Lower leg skin (tissue), 4 donors: Measurements from ENCODE around the gene PIK3AP1. TPM values are rescaled to one million over a fixed set of nuclear protein-coding genes. Genes with fewer than 3 reads are reported as not detected.

Experiments
- DNase-seq, 2 donors: peaks; one replicate each; pipeline ENCODE4 v3.0.0-alpha.2; 2019; ENCODE audit warnings: low spot score in 2 of 2
- H3K4me3 ChIP-seq: fragments of 200-600 bp; sonication (generic); 2 replicates; pipeline ENCODE4 v1.5.1; 2017; ENCODE audit warnings: mild to moderate bottlenecking, low read depth; ENCODE audit not compliant: poor library complexity, severe bottlenecking
- CTCF ChIP-seq, 3 donors: fragments of 450-650 bp; IDR thresholded peaks; one replicate each; pipeline ENCODE4 v1.5.1; 2016; ENCODE audit warnings: antibody characterized with exemption in 3 of 3, mild to moderate bottlenecking in 3 of 3, moderate library complexity in 2 of 3
- POLR2A ChIP-seq, 2 donors: fragments of 450-650 bp; IDR thresholded peaks; one replicate each; pipeline ENCODE4 v1.6.1; 2016 to 2017; ENCODE audit warnings: antibody characterized with exemption in 2 of 2, mild to moderate bottlenecking in 1 of 2, moderate library complexity in 1 of 2
- WGBS, 2 donors: methylation state at CpG; one replicate each; pipeline ENCODE4 v1.1.5; 2018; 5-methylcytosine and 5-hydroxymethylcytosine counted together
- intact Hi-C: fragments of 100-400 bp; cut with DNase I; formaldehyde crosslinking; loops from one replicate; pipeline ENCODE4 v1.15.0; 2023; ENCODE audit warnings: low total_unique reads
- total RNA-seq, 4 donors: library from RNA; depleted of rRNA; stranded (reverse); fragments of >200 nt; gene quantifications; one replicate each; pipeline ENCODE4 v1.1.0, GENCODE V29; 2016

PIK3AP1 gene
- total RNA-seq, 4 donors from 2014 or later = 2.2 to 5.4 (median 3.5) TPM

GRCh38 chr10:96596422-96597407 lies 123.6 kb downstream of the PIK3AP1 start:
- intact Hi-C loops = no loop called here
- TF ChIP-seq CTCF (IDR thresholded peaks at IDR 0.05) (no peak), POLR2A (IDR thresholded peaks at IDR 0.05) (no peak)
- H3K4me3 ChIP-seq = no peak overlapping the region
- no peak for DNase-seq
- WGBS, 2 donors = 58 to 70% methylated on average over 1 of the region's 1 CpG

GRCh38 chr10:96595741-96596140 lies 124.6 kb downstream of the PIK3AP1 start:
- DNase-seq = no peak
- intact Hi-C loops = no loop called here
- TF ChIP-seq CTCF (IDR thresholded peaks at IDR 0.05) = no peak
- TF ChIP-seq POLR2A (IDR thresholded peaks at IDR 0.05) = no peak
- no peak overlapping the region for H3K4me3 ChIP-seq
- WGBS, 2 donors = 93% methylated on average over 4 of the region's 4 CpGs

GRCh38 chr10:96591946-96592345 lies 128.4 kb downstream of the PIK3AP1 start:
- intact Hi-C loops = no loop called here
- DNase-seq = no peak
- WGBS, 2 donors = 75 to 89% methylated on average over 1 of the region's 1 CpG
- TF ChIP-seq CTCF (IDR thresholded peaks at IDR 0.05) (no peak), POLR2A (IDR thresholded peaks at IDR 0.05) (no peak)
- H3K4me3 ChIP-seq = no peak overlapping the region

GRCh38 chr10:96588616-96589419 lies 131.5 kb downstream of the PIK3AP1 start:
- WGBS, 2 donors = 72 to 75% methylated on average over 5 of the region's 5 CpGs
- TF ChIP-seq POLR2A (IDR thresholded peaks at IDR 0.05) = no peak
- TF ChIP-seq CTCF (IDR thresholded peaks at IDR 0.05) = no peak
- no peak for DNase-seq
- intact Hi-C loops = no loop called here
- no peak overlapping the region for H3K4me3 ChIP-seq

- TF ChIP-seq CTCF (IDR thresholded peaks at IDR 0.05) = no peak
- WGBS, 2 donors = 21% methylated on average over 4 of the region's 4 CpGs
- H3K4me3 ChIP-seq = no peak overlapping the region
- DNase-seq = no peak
- intact Hi-C loops = no loop called here
Measured at GRCh38 chr10:96588060-96588554, 132.2 kb downstream of the PIK3AP1 start.
